ENCODE measurements around the gene CD163L1.

- TF ChIP-seq POLR2A (IDR thresholded peaks at IDR 0.05; ENCODE audit: low read depth), result no peak
- TF ChIP-seq CTCF (IDR thresholded peaks at IDR 0.05), result no peak
- no peak for TF ChIP-seq EP300 (IDR thresholded peaks at IDR 0.05)
- TF ChIP-seq POLR2AphosphoS5 (IDR thresholded peaks at IDR 0.05), result no peak
These were observed 122.3 kb downstream of the CD163L1 start for GRCh38 chr12:7321624-7322023.
